Choroid plexus epithelial cell (primary cell): ENCODE data around the gene FAM174C.

Source experiments
- DNase-seq: peaks from one replicate; pipeline ENCODE4 v3.0.0-alpha.2; 2010; ENCODE audit warnings: low read depth
- H3K4me3 ChIP-seq: 2 replicates; pipeline ENCODE4 v1.5.1; 2011; ENCODE audit warnings: low read depth, mild to moderate bottlenecking, control low read depth, low read length, moderate library complexity
- TF ChIP-seq, protein P1 (sequence below): conservative IDR thresholded peaks from 2 replicates; pipeline ENCODE4 v1.5.1; 2011; ENCODE audit warnings: low read depth, mild to moderate bottlenecking, control low read depth, inconsistent platforms, low read length, moderate library complexity

FAM174C gene

DNA sequence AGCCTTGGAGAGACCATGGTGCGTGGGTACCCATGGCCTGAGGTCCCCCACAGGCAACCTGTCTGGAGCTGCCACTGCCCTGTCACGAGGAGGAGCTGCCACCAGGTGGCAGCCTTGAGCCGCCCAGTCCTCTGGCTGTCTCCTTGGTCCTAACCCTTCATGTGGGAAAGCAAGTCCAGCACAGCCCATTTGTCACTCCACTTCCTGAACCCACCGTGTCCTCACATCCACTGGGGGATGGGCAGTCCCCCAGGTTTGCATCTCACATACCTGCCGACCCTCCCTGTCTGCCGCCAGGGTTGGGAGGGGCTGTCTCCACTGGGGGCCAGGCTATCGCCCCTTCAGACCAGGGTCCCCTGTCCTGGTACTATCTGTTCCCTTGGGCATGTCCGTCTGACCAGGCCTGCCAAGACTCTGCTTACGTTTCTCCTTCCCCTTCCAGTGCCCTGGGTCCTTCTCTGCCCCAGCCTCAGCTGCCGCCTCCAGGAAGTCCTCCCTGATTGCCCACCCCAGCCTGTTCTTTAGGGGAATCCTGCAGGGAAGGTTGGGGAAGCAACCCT lies 4.5 kb downstream of the FAM174C start:
- TF ChIP-seq, protein P1, sequence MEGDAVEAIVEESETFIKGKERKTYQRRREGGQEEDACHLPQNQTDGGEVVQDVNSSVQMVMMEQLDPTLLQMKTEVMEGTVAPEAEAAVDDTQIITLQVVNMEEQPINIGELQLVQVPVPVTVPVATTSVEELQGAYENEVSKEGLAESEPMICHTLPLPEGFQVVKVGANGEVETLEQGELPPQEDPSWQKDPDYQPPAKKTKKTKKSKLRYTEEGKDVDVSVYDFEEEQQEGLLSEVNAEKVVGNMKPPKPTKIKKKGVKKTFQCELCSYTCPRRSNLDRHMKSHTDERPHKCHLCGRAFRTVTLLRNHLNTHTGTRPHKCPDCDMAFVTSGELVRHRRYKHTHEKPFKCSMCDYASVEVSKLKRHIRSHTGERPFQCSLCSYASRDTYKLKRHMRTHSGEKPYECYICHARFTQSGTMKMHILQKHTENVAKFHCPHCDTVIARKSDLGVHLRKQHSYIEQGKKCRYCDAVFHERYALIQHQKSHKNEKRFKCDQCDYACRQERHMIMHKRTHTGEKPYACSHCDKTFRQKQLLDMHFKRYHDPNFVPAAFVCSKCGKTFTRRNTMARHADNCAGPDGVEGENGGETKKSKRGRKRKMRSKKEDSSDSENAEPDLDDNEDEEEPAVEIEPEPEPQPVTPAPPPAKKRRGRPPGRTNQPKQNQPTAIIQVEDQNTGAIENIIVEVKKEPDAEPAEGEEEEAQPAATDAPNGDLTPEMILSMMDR, result peak; percentile 98
- DNase-seq, result peak; percentile 87
- no peak overlapping the region for H3K4me3 ChIP-seq

DNA sequence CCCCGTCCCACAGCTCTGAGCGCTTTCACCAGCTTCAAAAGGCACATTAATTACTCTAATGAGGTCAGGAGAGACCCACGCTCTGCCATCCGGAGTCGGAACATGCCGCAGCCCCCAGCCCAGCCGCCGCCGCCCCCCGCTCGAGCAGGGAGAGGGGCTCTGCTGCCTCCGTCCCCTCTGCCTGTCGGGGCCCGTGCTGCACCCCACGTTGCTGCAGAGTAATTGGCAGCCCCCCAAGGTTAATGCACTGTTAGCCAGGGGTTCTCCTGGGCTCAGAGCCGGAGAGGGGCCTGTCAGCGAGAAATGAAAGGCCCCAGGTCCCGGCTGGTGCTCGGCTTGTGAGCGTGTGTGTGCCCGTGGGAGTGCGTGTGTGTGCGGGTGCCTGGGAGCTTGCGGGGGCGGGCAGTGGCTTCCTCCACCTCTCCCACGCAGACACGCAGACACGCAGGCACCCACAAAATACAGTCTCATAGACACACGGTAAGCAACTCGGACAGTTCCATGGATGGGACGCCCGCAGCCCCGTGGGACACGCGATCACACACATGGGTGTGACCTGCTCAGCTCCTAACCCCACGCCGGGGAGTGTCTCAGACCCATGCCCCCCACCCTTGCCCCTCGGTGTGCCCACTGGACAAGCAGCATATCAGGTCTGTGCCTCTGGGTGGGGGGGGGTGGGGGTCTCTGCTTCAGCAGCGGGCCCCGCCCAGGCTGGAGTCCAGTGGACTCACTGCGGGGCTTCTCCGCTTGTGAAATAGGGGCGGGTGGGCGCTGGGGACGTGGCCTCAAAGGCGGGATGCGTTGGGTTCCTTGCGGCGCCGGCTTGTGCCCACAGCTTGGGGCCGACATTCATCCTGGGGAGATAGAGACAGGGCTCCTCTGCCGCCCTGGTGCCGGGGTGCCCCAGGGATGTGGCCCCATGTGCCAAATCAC lies 5.6 kb downstream of the FAM174C start:
- DNase-seq, result no peak
- TF ChIP-seq, protein P1, result no peak
- no peak overlapping the region for H3K4me3 ChIP-seq

DNA sequence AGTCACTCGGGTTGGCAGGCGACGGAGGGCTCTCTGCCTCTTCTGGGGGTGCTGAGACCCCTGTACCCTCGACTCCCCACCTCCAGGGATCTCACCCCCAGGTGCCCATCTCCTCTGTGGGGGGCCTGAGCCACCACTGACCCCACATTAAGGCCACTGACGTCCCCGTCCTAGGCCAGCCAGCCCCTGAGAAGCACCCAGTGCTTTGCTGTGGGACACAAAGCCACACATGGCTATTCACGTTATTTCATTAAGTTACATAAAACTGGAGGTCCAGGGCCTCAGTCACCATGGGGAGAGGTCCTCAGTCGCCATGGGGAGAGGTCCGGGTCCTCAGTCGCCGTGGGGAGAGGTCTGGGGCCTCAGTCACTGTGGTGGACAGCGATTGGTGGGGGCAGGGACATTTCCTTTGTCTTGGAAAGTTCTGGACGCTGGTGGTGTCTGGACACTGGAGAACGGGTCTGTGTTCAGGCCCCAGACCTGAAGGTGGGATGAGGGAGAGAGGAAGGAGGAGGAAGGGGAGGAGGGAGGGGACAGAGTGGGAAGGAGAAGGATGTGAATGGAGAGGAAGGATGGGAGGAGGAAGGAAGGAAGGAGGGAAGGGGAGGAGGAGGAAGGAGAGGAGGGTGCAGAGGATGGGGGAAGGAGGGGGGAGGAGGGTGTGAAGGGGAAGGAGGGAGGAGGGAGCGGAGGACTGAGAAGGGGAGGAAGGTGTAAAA lies 6.4 kb downstream of the FAM174C start:
- no peak for DNase-seq
- no peak overlapping the region for H3K4me3 ChIP-seq
- TF ChIP-seq, protein P1, result no peak

DNA sequence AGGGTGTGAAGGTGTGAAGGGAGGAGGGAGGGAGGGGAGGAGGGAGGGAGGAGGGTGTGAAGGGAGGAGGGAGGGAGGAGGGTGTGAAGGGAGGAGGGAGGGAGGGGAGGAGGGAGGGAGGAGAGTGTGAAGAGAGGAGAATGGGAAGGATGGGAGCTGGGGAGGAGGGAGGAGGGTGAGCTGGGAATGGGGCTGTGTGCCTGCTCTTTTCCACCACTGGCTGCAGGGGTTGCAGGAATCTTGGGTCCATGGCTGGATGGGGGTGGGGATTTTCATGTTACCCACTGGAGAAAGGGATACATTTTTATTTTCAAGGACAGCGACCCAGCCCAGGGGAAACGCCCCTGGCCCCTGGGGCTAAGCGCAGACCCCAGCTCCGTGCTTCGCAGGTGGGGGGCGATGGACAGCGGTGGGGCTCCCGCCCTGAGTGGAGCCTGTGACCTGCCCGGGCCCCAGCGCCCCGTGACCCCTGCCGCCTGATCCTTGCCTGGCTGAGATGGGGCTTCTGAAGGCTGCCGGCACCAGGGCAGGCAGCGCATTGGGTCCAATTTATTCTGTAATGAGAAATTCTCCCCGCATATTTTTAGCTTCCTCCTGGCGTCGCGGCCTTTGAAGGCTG lies 7.4 kb downstream of the FAM174C start:
- TF ChIP-seq, protein P1, result no peak
- no peak overlapping the region for H3K4me3 ChIP-seq
- DNase-seq, result no peak

DNA sequence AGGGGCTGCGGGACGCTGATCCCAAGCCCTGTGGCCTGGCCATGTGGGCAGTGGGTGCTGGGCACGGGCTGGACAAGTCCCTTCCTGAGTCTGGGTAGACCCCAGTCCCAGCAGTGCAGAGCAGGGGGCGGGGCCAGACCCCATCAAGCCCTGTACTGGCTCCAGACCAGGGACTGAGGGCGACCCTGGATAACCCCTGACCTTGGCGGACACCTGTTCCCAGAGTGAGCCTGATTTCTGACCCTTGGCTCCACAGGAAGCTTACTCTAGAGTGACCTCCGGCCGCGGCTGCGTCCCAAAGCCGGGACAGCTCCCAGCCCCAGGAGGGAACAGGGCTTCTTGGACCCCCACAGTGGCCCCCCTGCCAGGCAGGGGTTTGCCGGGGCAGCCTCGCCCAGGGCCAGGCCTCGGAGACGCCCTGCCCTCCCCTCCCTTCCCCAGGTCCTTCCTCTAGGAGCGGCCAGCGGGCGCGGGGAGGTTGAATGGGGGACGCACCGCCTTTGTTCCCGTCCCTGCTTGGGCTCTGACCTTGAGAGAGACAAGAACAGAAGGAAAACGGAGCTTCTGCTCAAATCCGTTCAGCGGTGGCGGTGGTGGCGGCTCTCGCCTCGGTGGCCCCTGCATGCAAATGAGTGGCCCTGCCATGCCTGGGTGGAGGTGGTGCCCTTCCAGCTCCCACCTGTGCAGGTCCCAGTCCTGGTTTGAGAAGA lies 8.0 kb downstream of the FAM174C start:
- no peak overlapping the region for H3K4me3 ChIP-seq
- DNase-seq, result no peak
- TF ChIP-seq, protein P1, result no peak

DNA sequence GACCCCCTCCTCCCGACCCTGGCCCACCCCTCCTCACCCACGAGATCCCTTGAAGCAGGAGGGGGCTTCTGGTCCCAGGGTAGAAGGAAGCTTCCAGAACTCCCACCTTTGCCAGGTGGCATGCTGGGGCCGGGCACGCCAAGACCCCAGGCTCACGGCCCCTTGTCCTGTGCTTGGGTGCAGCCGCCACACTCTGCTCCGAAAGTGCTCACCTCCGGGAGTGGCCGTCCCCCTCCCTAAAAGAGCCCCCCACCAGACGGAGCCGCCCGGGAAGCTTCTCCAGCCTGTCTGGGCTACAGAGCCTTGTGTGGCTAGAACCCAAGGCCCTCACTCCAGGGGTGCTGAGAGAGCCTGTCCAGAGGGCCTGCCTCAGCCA lies 8.6 kb downstream of the FAM174C start:
- no peak for DNase-seq
- TF ChIP-seq, protein P1, result no peak
- no peak overlapping the region for H3K4me3 ChIP-seq
